GM10266 (cell line): ENCODE results near the gene KCNC1.

ENCODE experiments used
- DNase-seq: peaks from one replicate; pipeline ENCODE4 v3.0.0; 2012; ENCODE audit errors: extremely low spot score
- CTCF ChIP-seq: IDR thresholded peaks from 2 replicates; pipeline ENCODE4 v1.5.1; 2012; ENCODE audit warnings: mild to moderate bottlenecking, low read depth; ENCODE audit not compliant: control insufficient read depth, insufficient read depth; ENCODE audit errors: missing control alignments

Gene KCNC1

GRCh38 chr11:17694494-17695110, 40.0 kb upstream of the KCNC1 start:
- DNase-seq: no peak

DNA sequence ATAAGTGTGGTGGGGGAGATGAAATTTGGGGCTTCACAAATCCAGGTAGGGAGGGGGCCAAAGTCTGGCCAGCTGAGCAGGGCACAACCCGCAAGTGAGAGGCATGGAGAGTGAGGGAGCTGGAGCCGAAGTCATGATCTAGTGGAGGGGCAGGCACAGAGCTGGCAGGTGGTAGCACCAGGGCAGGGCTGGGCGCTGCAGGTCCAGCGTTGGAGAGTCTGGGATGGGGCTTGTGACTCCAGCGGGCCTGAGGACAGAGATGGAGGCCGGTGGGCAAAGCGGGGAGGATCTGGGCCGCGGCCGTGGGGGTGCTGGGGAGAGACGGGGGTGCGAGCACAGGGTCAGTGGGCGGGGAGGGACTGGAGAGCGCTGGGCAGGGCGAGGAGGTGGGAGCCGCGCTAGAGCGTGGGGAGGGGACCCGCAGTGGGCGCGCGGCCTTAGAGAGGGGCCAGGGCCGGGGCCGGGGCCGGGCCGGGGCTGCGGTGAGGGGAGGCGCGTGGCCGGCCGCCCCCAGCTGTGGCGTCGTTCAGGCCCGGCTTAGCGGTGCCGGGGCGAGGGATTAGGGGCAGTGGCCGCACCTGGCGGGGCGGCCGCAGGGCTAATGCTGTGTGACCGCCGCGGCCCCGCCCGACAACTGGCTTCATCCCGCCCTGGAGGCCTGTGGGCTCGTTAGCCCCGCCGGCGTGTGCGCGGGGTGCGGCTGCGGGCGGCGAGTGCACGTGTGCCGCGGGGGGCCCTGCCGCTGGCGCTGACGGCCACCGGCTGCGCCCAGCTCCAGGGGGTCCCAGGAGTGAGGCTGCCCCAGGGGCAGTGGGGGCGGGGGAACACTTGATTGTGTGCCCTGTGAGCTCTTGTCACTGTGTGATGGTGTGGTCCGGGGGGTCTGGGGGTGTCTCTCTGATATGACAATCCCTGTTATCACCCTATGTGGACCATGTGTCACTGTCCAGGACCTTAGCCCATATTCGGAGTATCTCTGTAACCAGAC, 38.8 kb upstream of the KCNC1 start:
- no peak for DNase-seq
- no peak for TF ChIP-seq CTCF

More at GRCh38 chr11:17694494-17695110, 40.0 kb upstream of the KCNC1 start:
- no peak for TF ChIP-seq CTCF

DNA sequence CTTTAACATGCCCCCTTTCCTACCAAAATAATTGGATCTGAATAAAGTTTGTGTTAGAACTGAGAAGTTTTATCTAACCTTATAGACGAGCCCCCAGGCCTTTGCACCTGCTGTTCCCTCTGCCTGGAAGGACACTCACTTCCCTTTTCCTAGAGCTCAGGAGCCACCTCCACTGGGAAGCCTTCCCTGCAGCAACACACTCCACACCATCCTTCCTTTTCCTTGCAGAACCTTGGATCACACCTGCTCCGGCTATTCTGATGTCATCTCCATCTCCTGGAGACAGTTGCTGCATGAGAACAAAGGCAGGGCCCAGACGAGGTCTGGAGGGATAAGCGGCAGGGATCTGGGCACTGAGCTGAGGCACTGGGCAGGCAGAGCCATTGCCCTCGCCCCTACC, 37.8 kb upstream of the KCNC1 start:
- TF ChIP-seq CTCF: no peak
- DNase-seq: no peak

- no peak for TF ChIP-seq CTCF
- no peak for DNase-seq
Observed at GRCh38 chr11:17697175-17697949, 37.2 kb upstream of the KCNC1 start.

- DNase-seq: no peak
- TF ChIP-seq CTCF: no peak
Observed at GRCh38 chr11:17699147-17700114, 35.1 kb upstream of the KCNC1 start.

DNA sequence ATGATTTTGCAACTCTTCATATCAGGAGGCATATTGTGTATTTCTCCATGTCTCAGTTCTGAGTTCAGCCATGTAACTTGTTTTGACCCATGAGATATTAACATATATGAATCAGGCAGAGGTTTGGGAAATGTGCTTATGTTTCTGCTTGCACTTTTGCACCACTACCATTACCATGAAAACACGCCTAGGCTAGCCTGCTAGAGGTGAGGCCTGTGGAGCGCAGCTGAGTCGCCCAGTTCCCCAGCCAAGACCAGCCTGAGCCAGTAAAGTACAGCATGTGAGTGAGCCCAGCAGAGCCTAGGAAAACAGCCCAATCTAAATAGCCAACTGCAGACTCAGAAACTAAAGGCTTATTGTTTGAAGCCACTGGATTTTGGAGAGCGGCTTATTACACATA, 33.6 kb upstream of the KCNC1 start:
- DNase-seq: no peak
- TF ChIP-seq CTCF: no peak
